ENCODE results near the gene RB1.

Gene RB1

DNA sequence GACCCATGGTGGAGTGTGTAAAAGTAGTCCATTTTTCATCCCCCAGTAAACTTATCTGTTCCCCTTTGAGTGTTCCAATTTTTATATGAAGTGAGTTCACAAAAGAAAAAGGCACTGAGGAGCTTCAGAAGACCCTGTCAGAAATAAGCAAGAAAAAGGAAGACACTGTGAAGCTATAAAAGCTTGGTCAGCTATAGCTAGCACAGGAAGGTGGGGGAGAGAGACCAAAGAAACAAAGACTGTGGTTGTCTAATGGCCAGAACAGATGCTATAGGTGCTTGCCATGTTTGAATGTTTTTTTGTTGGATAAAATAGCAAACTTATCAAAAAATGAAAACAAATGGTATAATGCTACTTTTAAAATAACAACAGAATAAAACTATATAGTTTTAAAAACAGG lies 182.8 kb downstream of the RB1 start:
- TF ChIP-seq MYC (IDR thresholded peaks at IDR 0.05; ENCODE audit: low read depth, low read length), result 0 out of 2 replicates have a peak, but pooled peaks have one; percentile 20
- TF ChIP-seq, protein P1, sequence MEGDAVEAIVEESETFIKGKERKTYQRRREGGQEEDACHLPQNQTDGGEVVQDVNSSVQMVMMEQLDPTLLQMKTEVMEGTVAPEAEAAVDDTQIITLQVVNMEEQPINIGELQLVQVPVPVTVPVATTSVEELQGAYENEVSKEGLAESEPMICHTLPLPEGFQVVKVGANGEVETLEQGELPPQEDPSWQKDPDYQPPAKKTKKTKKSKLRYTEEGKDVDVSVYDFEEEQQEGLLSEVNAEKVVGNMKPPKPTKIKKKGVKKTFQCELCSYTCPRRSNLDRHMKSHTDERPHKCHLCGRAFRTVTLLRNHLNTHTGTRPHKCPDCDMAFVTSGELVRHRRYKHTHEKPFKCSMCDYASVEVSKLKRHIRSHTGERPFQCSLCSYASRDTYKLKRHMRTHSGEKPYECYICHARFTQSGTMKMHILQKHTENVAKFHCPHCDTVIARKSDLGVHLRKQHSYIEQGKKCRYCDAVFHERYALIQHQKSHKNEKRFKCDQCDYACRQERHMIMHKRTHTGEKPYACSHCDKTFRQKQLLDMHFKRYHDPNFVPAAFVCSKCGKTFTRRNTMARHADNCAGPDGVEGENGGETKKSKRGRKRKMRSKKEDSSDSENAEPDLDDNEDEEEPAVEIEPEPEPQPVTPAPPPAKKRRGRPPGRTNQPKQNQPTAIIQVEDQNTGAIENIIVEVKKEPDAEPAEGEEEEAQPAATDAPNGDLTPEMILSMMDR (IDR thresholded peaks at IDR 0.05; ENCODE audit: low read depth, low read length), result no peak
- H3K4me3 ChIP-seq (ENCODE audit: low read depth, low read length), result no peak overlapping the region
- DNase-seq (ENCODE audit: low read depth), result peak; percentile 42

DNA sequence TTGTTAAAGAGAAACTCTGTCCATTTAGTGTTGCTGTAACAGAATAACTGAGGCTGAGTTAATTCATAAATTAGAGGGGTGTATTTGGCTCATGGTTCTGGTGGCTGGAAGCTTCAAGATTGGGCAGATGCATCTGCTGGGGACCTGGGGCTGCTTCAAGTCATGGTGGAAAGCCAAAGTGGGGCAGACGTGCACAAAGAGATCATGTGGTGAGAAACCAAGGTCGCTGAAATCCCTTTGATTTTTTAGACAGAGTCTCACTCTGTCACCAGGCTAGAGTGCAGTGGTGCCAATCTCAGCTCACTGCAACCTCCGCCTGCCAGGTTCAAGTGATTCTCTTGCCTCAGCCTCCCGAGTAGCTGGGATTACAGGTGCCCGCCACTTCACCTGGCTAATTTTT lies 183.3 kb downstream of the RB1 start:
- no peak for DNase-seq (ENCODE audit: low read depth)
- TF ChIP-seq POLR2A (IDR thresholded peaks at IDR 0.05; ENCODE audit: extremely low read depth, insufficient read length) (no peak), MYC (IDR thresholded peaks at IDR 0.05; ENCODE audit: low read depth, low read length) (no peak)
- TF ChIP-seq, protein P1 (IDR thresholded peaks at IDR 0.05; ENCODE audit: low read depth, low read length), result no peak
- TF ChIP-seq, protein P2, sequence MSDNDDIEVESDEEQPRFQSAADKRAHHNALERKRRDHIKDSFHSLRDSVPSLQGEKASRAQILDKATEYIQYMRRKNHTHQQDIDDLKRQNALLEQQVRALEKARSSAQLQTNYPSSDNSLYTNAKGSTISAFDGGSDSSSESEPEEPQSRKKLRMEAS (IDR thresholded peaks at IDR 0.05; ENCODE audit: low read depth, low read length), result no peak
- no peak overlapping the region for H3K4me3 ChIP-seq (ENCODE audit: low read depth, low read length)

DNA sequence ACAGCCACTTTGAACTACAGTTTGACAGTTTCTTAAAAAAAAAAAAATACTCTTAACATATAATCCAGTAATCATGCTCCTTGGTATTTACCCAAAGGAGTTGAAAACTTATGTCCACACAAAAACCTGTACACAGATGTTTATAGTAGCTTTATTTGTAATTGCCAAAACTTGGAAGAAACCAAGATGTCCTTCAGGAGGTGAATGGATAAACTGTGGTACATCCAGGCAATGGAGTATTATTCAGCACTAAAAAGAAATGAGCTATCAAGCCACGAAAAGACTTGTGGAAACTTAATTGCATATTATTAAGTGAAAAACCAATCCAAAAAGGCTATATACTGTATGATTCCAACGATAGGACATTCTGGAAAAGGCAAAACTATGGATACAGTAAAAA lies 184.4 kb downstream of the RB1 start:
- TF ChIP-seq, protein P2 (IDR thresholded peaks at IDR 0.05; ENCODE audit: low read depth, low read length), result no peak
- TF ChIP-seq MYC (IDR thresholded peaks at IDR 0.05; ENCODE audit: low read depth, low read length) (no peak), POLR2A (IDR thresholded peaks at IDR 0.05; ENCODE audit: extremely low read depth, insufficient read length) (no peak)
- TF ChIP-seq, protein P1 (IDR thresholded peaks at IDR 0.05; ENCODE audit: low read depth, low read length), result no peak
- no peak overlapping the region for H3K4me3 ChIP-seq (ENCODE audit: low read depth, low read length)
- DNase-seq (ENCODE audit: low read depth), result no peak

DNA sequence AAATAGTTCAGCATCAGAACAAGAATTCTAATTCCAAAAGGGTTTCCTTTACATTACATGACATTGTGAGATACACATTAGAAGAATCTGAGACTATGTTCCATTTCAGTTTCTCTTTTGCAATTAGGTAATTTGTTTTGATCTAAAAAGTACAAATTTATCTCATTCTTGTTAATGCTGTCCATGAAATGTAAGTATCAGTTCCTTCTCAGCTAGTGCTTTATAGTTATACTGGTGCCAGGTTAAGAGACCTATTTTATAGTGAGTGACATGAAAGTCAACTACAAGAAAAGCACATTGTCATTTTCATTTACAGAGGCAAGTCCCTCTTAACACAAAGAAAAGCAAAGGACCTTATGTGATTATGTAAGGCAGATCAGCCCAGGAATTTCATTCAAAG lies 185.4 kb downstream of the RB1 start:
- TF ChIP-seq POLR2A (IDR thresholded peaks at IDR 0.05; ENCODE audit: extremely low read depth, insufficient read length), result no peak
- TF ChIP-seq, protein P1 (IDR thresholded peaks at IDR 0.05; ENCODE audit: low read depth, low read length), result no peak
- no peak for TF ChIP-seq MYC (IDR thresholded peaks at IDR 0.05; ENCODE audit: low read depth, low read length)
- TF ChIP-seq, protein P2 (IDR thresholded peaks at IDR 0.05; ENCODE audit: low read depth, low read length), result no peak
- H3K4me3 ChIP-seq (ENCODE audit: low read depth, low read length), result no peak overlapping the region
- no peak for DNase-seq (ENCODE audit: low read depth)

DNA sequence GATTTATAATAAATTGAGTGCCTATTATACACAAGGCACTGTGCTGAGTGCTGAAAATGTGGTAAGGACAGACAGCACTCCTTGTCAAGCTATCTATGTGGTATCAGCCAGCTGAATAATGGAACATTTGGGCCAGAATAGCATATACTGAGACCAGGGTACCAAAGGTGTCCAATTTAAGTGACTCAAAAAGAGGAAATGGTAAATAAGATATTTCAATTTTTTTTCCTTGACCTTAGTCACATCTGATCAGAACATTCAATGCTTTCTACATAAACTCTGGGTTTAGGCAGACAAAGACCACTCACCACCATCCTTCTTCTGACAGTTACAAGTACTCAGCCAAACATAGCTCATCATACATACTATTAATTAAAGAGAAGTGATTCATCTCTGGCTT lies 186.1 kb downstream of the RB1 start:
- no peak for DNase-seq (ENCODE audit: low read depth)
- TF ChIP-seq, protein P2 (IDR thresholded peaks at IDR 0.05; ENCODE audit: low read depth, low read length), result no peak
- no peak for TF ChIP-seq MYC (IDR thresholded peaks at IDR 0.05; ENCODE audit: low read depth, low read length)
- TF ChIP-seq, protein P1 (IDR thresholded peaks at IDR 0.05; ENCODE audit: low read depth, low read length), result no peak
- no peak for TF ChIP-seq POLR2A (IDR thresholded peaks at IDR 0.05; ENCODE audit: extremely low read depth, insufficient read length)
- no peak overlapping the region for H3K4me3 ChIP-seq (ENCODE audit: low read depth, low read length)

DNA sequence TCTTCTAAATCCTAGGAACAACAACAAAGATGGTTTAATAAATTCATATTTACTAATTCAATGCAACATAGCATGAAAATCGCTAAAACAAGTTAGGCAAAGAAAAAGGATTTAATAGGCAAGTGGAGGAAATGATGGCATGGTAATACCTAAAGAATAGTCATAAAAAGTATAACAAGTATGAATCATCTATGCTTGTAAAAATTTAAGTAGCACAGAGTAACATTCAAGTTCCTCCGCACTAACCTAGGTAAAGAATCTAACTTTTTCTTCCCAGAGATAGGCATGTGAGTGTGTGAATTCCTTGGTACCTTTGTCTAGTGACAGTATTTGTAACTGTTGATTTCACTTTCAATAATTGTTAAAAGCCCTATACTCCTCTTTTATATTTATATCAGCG lies 186.7 kb downstream of the RB1 start:
- TF ChIP-seq POLR2A (IDR thresholded peaks at IDR 0.05; ENCODE audit: extremely low read depth, insufficient read length) (no peak), MYC (IDR thresholded peaks at IDR 0.05; ENCODE audit: low read depth, low read length) (no peak)
- TF ChIP-seq, protein P1 (IDR thresholded peaks at IDR 0.05; ENCODE audit: low read depth, low read length), result no peak
- TF ChIP-seq, protein P2 (IDR thresholded peaks at IDR 0.05; ENCODE audit: low read depth, low read length), result no peak
- H3K4me3 ChIP-seq (ENCODE audit: low read depth, low read length), result no peak overlapping the region
- DNase-seq (ENCODE audit: low read depth), result no peak
